ENCODE data around the gene GPX4. TPM values are rescaled to one million over a fixed set of nuclear protein-coding genes. Genes with fewer than 3 reads are reported as not detected.

GPX4 gene
- polyA plus RNA-seq, 1 of the 3 experiments (the other 2 are of a cell fraction) = 925 TPM

GRCh38 chr19:1094978-1095701 is 8.7 kb upstream of the GPX4 start, which contains the start of gene POLR2E:
TSS of gene POLR2E (minus strand) at chr19:1095375. CDS start at chr19:1095315, 60 bp downstream.
- POLR2A ChIA-PET = no interaction called here
- H3F3A ChIP-seq (replicated peaks; ENCODE audit: insufficient read depth) = peaks cover 10% of the 10 kb centered on the region

More at GRCh38 chr19:1094978-1095701, 8.7 kb upstream of the GPX4 start, which contains the start of gene POLR2E:
- peak within 1 kb of the TSS; percentile 75 to 76 for H3K4me3 ChIP-seq (ENCODE audit: low read depth in 2 of 2, low read length in 1 of 2)
- peak within 1 kb of the TSS; percentile 90 for H3K9ac ChIP-seq
- peak within 1 kb of the TSS; percentile 53; the same call in 1 of the 2 replicates for H2AFZ ChIP-seq (ENCODE audit: low read depth)
- 2% methylated on average over 32 of the region's 81 CpGs for WGBS (ENCODE audit: low lambda C conversion rate)
- CTCF ChIA-PET = interaction anchor here (1.4 to 1.5 kb wide), 2 partner anchors 18 to 100 kb away, joined by 3 to 7 read pairs; no protein-coding TSS in a partner anchor
- peaks cover 26% of the 10 kb centered on the region for H3K79me2 ChIP-seq (ENCODE audit: insufficient read depth)
- H3K9me3 ChIP-seq = no peaks in the 10 kb centered on the region
- no peaks in the 10 kb centered on the region for H3K27me3 ChIP-seq (ENCODE audit: insufficient read depth)
- DNase-seq = peak; percentile 98
- peaks cover 19% of the 10 kb centered on the region for H4K20me1 ChIP-seq (ENCODE audit: insufficient read depth)
- peaks cover 9 to 14% of the 10 kb centered on the region in 2 experiments; a peak in 2 of 4 replicates for H3K4me1 ChIP-seq (ENCODE audit: control insufficient read depth in 1 of 2, insufficient read depth in 2 of 2, low read depth in 1 of 2, low read length in 1 of 2)
- H3K4me2 ChIP-seq = peak within 1 kb of the TSS; percentile 93
- no peaks in the 10 kb centered on the region for H3K9me2 ChIP-seq
- peak within 1 kb of the TSS; percentile 29 to 42; a peak in 2 of 4 replicates for H3K27ac ChIP-seq (ENCODE audit: low read depth in 2 of 2, low read length in 1 of 2)
- peaks cover 0 to 13% of the 10 kb centered on the region in 2 experiments for H3K36me3 ChIP-seq (replicated peaks in 1 of 2; ENCODE audit: control insufficient read depth in 1 of 2, insufficient read depth in 2 of 2, low read length in 1 of 2)
- TF ChIP-seq MXI1 (IDR thresholded peaks at IDR 0.05; ENCODE audit: low read depth, low read length) = peak; percentile 63; the same call in 1 of the 2 replicates
- TF ChIP-seq ZBTB33 (IDR thresholded peaks at IDR 0.05; ENCODE audit: borderline replicate concordance, low read depth) = peak; percentile 100
- TF ChIP-seq NRF1 (IDR thresholded peaks at IDR 0.05; ENCODE audit: low read depth, low read length) = peak; percentile 61
- TF ChIP-seq, protein P1, sequence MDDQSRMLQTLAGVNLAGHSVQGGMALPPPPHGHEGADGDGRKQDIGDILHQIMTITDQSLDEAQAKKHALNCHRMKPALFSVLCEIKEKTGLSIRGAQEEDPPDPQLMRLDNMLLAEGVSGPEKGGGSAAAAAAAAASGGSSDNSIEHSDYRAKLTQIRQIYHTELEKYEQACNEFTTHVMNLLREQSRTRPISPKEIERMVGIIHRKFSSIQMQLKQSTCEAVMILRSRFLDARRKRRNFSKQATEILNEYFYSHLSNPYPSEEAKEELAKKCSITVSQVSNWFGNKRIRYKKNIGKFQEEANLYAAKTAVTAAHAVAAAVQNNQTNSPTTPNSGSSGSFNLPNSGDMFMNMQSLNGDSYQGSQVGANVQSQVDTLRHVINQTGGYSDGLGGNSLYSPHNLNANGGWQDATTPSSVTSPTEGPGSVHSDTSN (IDR thresholded peaks at IDR 0.05) = no peak; the same call in 1 of the 2 replicates
- TF ChIP-seq TAF1 (IDR thresholded peaks at IDR 0.05; ENCODE audit: borderline replicate concordance, low read depth, low read length) = peak; percentile 75
- TF ChIP-seq, protein P2, sequence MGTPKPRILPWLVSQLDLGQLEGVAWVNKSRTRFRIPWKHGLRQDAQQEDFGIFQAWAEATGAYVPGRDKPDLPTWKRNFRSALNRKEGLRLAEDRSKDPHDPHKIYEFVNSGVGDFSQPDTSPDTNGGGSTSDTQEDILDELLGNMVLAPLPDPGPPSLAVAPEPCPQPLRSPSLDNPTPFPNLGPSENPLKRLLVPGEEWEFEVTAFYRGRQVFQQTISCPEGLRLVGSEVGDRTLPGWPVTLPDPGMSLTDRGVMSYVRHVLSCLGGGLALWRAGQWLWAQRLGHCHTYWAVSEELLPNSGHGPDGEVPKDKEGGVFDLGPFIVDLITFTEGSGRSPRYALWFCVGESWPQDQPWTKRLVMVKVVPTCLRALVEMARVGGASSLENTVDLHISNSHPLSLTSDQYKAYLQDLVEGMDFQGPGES (IDR thresholded peaks at IDR 0.05; ENCODE audit: low read depth, low read length) = no peak
- no peak for TF ChIP-seq RAD21 (IDR thresholded peaks at IDR 0.05; ENCODE audit: low read length)
- TF ChIP-seq, protein P3, sequence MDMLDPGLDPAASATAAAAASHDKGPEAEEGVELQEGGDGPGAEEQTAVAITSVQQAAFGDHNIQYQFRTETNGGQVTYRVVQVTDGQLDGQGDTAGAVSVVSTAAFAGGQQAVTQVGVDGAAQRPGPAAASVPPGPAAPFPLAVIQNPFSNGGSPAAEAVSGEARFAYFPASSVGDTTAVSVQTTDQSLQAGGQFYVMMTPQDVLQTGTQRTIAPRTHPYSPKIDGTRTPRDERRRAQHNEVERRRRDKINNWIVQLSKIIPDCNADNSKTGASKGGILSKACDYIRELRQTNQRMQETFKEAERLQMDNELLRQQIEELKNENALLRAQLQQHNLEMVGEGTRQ (IDR thresholded peaks at IDR 0.05; ENCODE audit: borderline replicate concordance, low read depth, low read length) = no peak
- peak; percentile 53; the same call in 1 of the 2 replicates for TF ChIP-seq MAX (IDR thresholded peaks at IDR 0.05; ENCODE audit: low read depth)
- TF ChIP-seq FOXJ3 (CRISPR knock-in tag; IDR thresholded peaks at IDR 0.05) = no peak
- TF ChIP-seq REST (IDR thresholded peaks at IDR 0.05; ENCODE audit: low read depth, low read length) = 0 out of 2 replicates have a peak, but pooled peaks have one; percentile 3
- TF ChIP-seq YY1 (IDR thresholded peaks at IDR 0.05; ENCODE audit: low read depth) = peak; percentile 78; the same call in 1 of the 2 replicates
- TF ChIP-seq EZH2phosphoT487 (IDR thresholded peaks at IDR 0.05; ENCODE audit: borderline replicate concordance, low read depth) = no peak
- no peak for TF ChIP-seq RCOR1 (IDR thresholded peaks at IDR 0.05; ENCODE audit: low read length)
- peak; percentile 76; the same call in 1 of the 2 replicates for TF ChIP-seq SIN3A (IDR thresholded peaks at IDR 0.05; ENCODE audit: borderline replicate concordance, low read depth, low read length)
- TF ChIP-seq POLR2AphosphoS5 (IDR thresholded peaks at IDR 0.05; ENCODE audit: low read depth, low read length) = peak; percentile 81
- TF ChIP-seq CHD2 (IDR thresholded peaks at IDR 0.05; ENCODE audit: low read length, partially characterized antibody) = peak; percentile 99
